Activated T-helper 2 cell treated with anti-CD3 and anti-CD28 coated beads, Interferon-gamma antibody, Interleukin-2, Interleukin-4, amounts not matched to agents 10 μg/mL and 5 μg/mL and 100 μg/mL, durations not matched to agents 14 hours and 24 hours and 36 hours (primary cell): ENCODE data around the gene SF3B5. TPM values are rescaled to one million over a fixed set of nuclear protein-coding genes. Genes with fewer than 3 reads are reported as not detected.

ENCODE experiments used
- DNase-seq: peaks from one replicate; pipeline ENCODE4 v3.0.0; 2021; ENCODE audit warnings: low spot score
- H3K27ac Mint-ChIP-seq: one replicate; pipeline ENCODE4 v1.8.0; 2021; ENCODE audit warnings: mixed read lengths
- H3K27me3 Mint-ChIP-seq: one replicate; pipeline ENCODE4 v1.8.0; 2021; ENCODE audit warnings: low read depth, mixed read lengths
- H3K36me3 Mint-ChIP-seq: one replicate; pipeline ENCODE4 v1.8.0; 2021; ENCODE audit warnings: low read depth, mixed read lengths
- H3K4me1 Mint-ChIP-seq: one replicate; pipeline ENCODE4 v1.8.0; 2021; ENCODE audit warnings: low read depth, mixed read lengths
- H3K4me3 Mint-ChIP-seq: one replicate; pipeline ENCODE4 v1.8.0; 2021; ENCODE audit warnings: low read depth, mild to moderate bottlenecking, moderate library complexity, mixed read lengths
- H3K9me3 Mint-ChIP-seq: one replicate; pipeline ENCODE4 v1.8.0; 2021; ENCODE audit warnings: mixed read lengths
- intact Hi-C: fragments of 100-400 bp; cut with micrococcal nuclease; formaldehyde crosslinking; loops from one replicate; pipeline ENCODE4 v1.15.1; 2023
- total RNA-seq: library from RNA; stranded (reverse); gene quantifications from 2 replicates; pipeline ENCODE4 v1.2.3, GENCODE V29; 2022

SF3B5 gene
- total RNA-seq, 1 donor from 2014 or later: 207 TPM

- no peaks in the 10 kb centered on the region for H3K9me3 Mint-ChIP-seq
- H3K36me3 Mint-ChIP-seq: no peaks in the 10 kb centered on the region
- DNase-seq: no peak
- peaks cover 10% of the 10 kb centered on the region for H3K4me1 Mint-ChIP-seq
- H3K27ac Mint-ChIP-seq: no peak overlapping the region
- intact Hi-C loops: no loop called here
- peaks cover 5% of the 10 kb centered on the region for H3K27me3 Mint-ChIP-seq
- no peak overlapping the region for H3K4me3 Mint-ChIP-seq
Observed at GRCh38 chr6:144073024-144073423, 22.3 kb downstream of the SF3B5 start.

DNA sequence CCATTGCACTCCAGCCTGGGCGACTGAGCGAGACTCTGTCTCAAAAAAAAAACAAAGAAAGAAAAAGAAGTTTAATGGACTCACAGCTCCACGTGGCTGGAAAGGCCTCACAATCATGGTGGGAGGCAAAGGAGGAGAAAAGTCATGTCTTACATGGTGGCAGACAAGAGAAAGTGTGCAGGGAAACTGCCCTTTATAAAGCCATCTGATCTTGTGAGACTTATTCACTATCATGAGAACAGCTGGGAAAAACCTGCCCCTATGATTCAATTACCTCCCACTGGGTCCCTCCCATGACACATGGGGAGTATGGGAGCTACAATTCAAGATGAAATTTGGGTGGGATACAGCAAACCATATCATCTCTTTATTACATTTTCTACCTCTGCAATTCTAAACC, 25.9 kb downstream of the SF3B5 start:
- Mint-ChIP-seq H3K4me3 (no peak overlapping the region), H3K36me3 (no peaks in the 10 kb centered on the region), H3K4me1 (peaks cover 29% of the 10 kb centered on the region), H3K27me3 (peaks cover 5% of the 10 kb centered on the region), H3K27ac (no peak overlapping the region), H3K9me3 (no peaks in the 10 kb centered on the region)
- intact Hi-C loops: loop anchor here (10.0 kb wide), 1 partner anchor 335 kb away; no protein-coding TSS in a partner anchor
- no peak for DNase-seq

GRCh38 chr6:144068794-144069193, 26.6 kb downstream of the SF3B5 start:
- Mint-ChIP-seq H3K9me3 (no peaks in the 10 kb centered on the region), H3K27ac (no peak overlapping the region)
- intact Hi-C loops: loop anchor here (10.0 kb wide), 1 partner anchor 334 kb away; no protein-coding TSS in a partner anchor

DNA sequence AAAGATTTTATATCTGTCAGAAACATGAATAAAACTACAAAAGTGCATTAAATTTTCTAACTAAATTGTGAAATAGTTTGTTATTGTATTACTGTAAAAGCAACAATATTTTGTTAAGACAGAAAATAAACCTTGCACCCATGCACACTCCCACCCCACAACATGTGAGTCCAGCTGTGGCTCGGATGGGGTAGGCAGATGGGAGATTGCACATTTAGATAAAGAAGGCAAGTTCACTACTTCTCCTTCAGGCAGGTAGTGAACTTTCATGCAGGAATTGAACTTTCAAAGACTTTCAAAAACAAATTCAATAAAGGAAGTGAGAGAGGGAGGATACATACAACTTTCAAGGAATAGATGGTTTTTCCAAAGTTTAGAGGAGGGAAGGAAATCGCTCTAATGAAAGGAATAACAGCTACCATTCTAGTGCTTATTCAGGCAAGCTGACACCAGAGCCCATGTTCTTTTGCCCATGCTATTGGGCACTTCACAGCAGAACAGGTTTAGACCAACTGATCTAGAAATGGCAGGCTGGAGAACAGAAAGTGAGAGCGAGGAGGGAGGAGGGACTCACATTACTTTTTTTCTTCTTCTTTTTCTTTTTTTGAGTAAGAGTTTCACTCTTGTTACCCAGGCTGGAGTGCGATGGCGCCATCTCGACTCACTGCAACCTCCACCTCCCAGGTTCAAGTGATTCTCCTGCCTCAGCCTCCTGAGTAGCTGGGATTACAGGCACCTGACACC, 28.5 kb downstream of the SF3B5 start:
- peaks cover 3% of the 10 kb centered on the region for H3K27me3 Mint-ChIP-seq
- DNase-seq: no peak
- no peaks in the 10 kb centered on the region for H3K9me3 Mint-ChIP-seq
- no peak overlapping the region for H3K4me3 Mint-ChIP-seq
- peak overlapping the region; percentile 23 for H3K27ac Mint-ChIP-seq
- intact Hi-C loops: loop anchor here (10.0 kb wide), 1 partner anchor 332 kb away; no protein-coding TSS in a partner anchor
- H3K4me1 Mint-ChIP-seq: peaks cover 44% of the 10 kb centered on the region
- no peaks in the 10 kb centered on the region for H3K36me3 Mint-ChIP-seq

More at GRCh38 chr6:144068794-144069193, 26.6 kb downstream of the SF3B5 start:
- Mint-ChIP-seq H3K4me3 (peak overlapping the region; percentile 4), H3K36me3 (no peaks in the 10 kb centered on the region), H3K27me3 (peaks cover 5% of the 10 kb centered on the region), H3K4me1 (peaks cover 29% of the 10 kb centered on the region)
- DNase-seq: no peak

DNA sequence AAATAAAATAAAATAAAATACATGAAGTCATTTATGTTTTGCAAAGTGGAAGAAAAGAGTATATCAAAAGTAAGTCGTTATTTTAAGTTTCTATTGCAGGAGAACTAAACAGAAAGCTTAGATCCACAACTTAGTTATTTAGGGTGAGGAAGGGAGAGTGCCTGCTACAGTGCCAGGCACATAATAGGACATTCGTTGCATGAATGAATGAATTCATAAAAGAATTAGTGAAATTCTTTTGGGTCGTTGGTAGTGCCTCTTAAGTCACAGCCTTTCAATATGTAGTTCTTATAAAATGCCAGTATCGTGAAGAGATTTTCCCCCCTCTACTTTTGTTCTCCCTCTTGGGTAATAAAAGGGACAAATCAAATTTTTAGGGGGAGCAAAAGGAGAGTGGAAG, 29.1 kb downstream of the SF3B5 start:
- no peak for DNase-seq
- H3K27ac Mint-ChIP-seq: no peak overlapping the region
- H3K9me3 Mint-ChIP-seq: no peaks in the 10 kb centered on the region
- H3K4me3 Mint-ChIP-seq: no peak overlapping the region
- intact Hi-C loops: loop anchor here (10.0 kb wide), 1 partner anchor 331 kb away; no protein-coding TSS in a partner anchor
- H3K36me3 Mint-ChIP-seq: no peaks in the 10 kb centered on the region
- H3K27me3 Mint-ChIP-seq: no peaks in the 10 kb centered on the region
- H3K4me1 Mint-ChIP-seq: peaks cover 44% of the 10 kb centered on the region

DNA sequence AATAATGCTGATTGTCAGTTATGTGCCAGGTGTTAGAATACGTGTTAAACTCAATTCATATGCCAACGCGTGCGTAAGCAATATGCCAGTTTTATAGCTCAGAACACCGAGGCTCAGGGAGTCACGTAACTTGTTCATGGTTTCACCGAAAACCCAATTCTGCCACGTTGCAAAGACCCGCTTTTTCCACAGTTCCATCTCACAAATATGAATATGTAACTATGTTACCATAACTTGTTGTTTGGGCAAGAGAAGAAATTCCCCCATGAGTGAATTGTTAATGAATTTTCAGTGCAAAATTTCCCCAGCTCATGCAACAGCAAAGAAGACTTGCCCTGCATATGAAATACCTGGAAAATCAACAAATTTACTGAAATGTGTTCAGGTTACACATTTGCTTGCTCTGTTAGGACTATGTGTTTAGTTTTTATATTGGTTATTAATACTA, 30.1 kb downstream of the SF3B5 start:
- peaks cover 44% of the 10 kb centered on the region for H3K4me1 Mint-ChIP-seq
- H3K36me3 Mint-ChIP-seq: no peaks in the 10 kb centered on the region
- no peaks in the 10 kb centered on the region for H3K27me3 Mint-ChIP-seq
- intact Hi-C loops: loop anchor here (10.0 kb wide), 1 partner anchor 330 kb away; no protein-coding TSS in a partner anchor
- DNase-seq: no peak
- H3K27ac Mint-ChIP-seq: peak overlapping the region; percentile 64
- H3K4me3 Mint-ChIP-seq: peak overlapping the region; percentile 75
- H3K9me3 Mint-ChIP-seq: no peaks in the 10 kb centered on the region

- H3K4me1 Mint-ChIP-seq: peaks cover 44% of the 10 kb centered on the region
- H3K36me3 Mint-ChIP-seq: no peaks in the 10 kb centered on the region
- H3K27ac Mint-ChIP-seq: peak overlapping the region; percentile 64
- peak; percentile 46 for DNase-seq
- intact Hi-C loops: loop anchor here (1.0 to 10.0 kb wide), 5 partner anchors 31 to 330 kb away; partner anchors contain the start of genes SF3B5 and STX11
- peak overlapping the region; percentile 75 for H3K4me3 Mint-ChIP-seq
- no peaks in the 10 kb centered on the region for H3K27me3 Mint-ChIP-seq
- H3K9me3 Mint-ChIP-seq: no peaks in the 10 kb centered on the region
Observed at GRCh38 chr6:144064402-144065212, 30.8 kb downstream of the SF3B5 start.

DNA sequence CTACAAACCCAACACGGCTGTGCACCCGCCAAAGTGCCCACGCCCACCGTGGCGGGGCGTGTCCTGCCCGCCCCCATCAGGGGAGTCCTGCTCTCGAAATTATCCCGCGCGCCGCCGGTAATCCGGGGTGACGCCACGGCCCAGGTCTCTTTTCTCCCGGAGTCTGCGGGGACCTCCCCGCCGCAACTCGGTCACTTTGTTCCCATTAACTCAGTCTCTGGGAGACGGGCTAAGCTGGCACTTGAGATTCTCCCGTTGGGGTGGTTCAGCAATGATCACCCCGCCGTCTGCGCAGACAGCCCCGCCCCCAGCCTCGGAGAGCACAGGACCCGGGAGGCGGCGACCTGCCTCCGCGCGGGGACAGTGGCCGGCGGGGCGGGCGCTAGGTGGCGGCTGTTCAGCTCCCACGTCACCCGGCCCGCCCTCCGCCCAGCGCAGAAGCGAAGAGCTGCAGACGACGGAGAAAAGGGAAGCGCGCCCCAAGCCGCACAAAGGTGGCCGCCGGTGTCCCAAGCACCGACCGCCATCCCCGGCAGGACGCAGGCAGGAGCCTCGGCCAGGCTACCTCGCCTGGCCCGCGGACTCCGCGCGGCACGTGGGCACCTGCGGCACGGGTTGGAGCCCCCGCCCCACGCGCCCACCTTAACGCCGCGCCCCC, 31.5 kb downstream of the SF3B5 start:
- DNase-seq: peak; percentile 89
- Mint-ChIP-seq H3K4me3 (peak overlapping the region; percentile 87), H3K27me3 (no peaks in the 10 kb centered on the region), H3K27ac (peak overlapping the region; percentile 89), H3K4me1 (peaks cover 43% of the 10 kb centered on the region), H3K36me3 (no peaks in the 10 kb centered on the region), H3K9me3 (no peaks in the 10 kb centered on the region)
- intact Hi-C loops: loop anchor here (1.0 to 10.0 kb wide), 6 partner anchors 9 to 329 kb away; partner anchors contain the start of genes SF3B5 and STX11

DNA sequence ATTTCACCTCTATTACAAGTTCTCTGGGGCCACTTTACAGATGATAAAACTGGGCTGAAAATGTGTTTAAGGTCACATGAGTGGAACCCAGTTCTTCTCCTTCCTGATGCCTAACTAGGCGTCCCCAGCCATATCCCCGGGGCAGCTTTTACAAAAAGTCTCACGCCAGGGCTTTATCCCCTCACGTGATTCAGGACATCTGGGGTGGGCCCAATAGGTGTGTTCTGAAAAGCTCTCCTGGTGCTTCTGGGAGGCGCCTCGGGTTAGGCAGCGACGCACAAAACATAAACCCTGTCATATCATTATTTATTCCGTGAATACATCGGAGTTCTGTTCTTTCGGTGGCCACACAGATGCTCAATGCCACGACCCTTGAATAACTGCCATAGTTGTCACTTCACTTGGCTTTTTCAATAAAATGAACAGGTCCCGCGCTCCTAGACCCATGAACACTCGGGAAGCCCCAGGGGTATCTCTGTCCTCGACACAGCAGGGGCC, 32.1 kb downstream of the SF3B5 start:
- intact Hi-C loops: loop anchor here (1.0 to 10.0 kb wide), 3 partner anchors 8 to 328 kb away; no protein-coding TSS in a partner anchor
- Mint-ChIP-seq H3K4me1 (peaks cover 39% of the 10 kb centered on the region), H3K4me3 (peak overlapping the region; percentile 87), H3K36me3 (no peaks in the 10 kb centered on the region), H3K27ac (peak overlapping the region; percentile 89), H3K9me3 (no peaks in the 10 kb centered on the region), H3K27me3 (no peaks in the 10 kb centered on the region)
- DNase-seq: no peak

- DNase-seq: no peak
- Mint-ChIP-seq H3K4me1 (peaks cover 39% of the 10 kb centered on the region), H3K4me3 (peak overlapping the region; percentile 87), H3K27me3 (no peaks in the 10 kb centered on the region), H3K9me3 (no peaks in the 10 kb centered on the region), H3K36me3 (no peaks in the 10 kb centered on the region), H3K27ac (peak overlapping the region; percentile 89)
- intact Hi-C loops: loop anchor here (1.0 to 10.0 kb wide), 3 partner anchors 7 to 328 kb away; no protein-coding TSS in a partner anchor
Observed at GRCh38 chr6:144062786-144063185, 32.6 kb downstream of the SF3B5 start.

GRCh38 chr6:144059139-144059538, 36.2 kb downstream of the SF3B5 start:
- peaks cover 36% of the 10 kb centered on the region for H3K4me1 Mint-ChIP-seq
- intact Hi-C loops: loop anchor here (5.0 kb wide), 2 partner anchors 228 to 512 kb away; partner anchors contain the start of gene UTRN
- no peak overlapping the region for H3K27ac Mint-ChIP-seq
- H3K36me3 Mint-ChIP-seq: no peaks in the 10 kb centered on the region
- DNase-seq: no peak
- no peaks in the 10 kb centered on the region for H3K27me3 Mint-ChIP-seq
- H3K9me3 Mint-ChIP-seq: no peaks in the 10 kb centered on the region
- no peak overlapping the region for H3K4me3 Mint-ChIP-seq
